ENCODE results near the gene C4B. TPM values are rescaled to one million over a fixed set of nuclear protein-coding genes. Genes with fewer than 3 reads are reported as not detected.
A peak's percentile ranks its signal among the peaks of the same experiment; 100 is the strongest.
"Not testable (repeated sequence)": the region's sequence is repeated elsewhere in the genome, so short reads cannot be mapped to it uniquely, and the experiment has no call there.

C4B gene
- total RNA-seq, 4 donors from 2014 or later = 15.4 to 912 (median 204) TPM

DNA sequence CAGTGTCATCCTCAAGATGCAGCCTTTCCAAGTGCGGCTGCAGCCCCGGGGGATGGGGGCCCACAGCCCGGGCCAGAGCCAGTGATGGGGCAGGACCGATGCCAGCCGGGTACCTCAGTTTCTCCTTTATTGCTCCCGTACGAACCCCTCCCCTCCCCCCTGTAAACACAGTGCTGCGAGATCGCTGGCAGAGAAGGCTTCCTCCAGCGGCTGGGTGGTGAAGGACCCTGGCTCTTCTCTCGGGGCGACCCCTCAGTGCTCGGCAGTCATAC is 26.4 kb downstream of the C4B start:
- not testable (repeated sequence) for DNase-seq (ENCODE audit: low spot score); ATAC-seq (ENCODE audit: low FRiP score)

DNA sequence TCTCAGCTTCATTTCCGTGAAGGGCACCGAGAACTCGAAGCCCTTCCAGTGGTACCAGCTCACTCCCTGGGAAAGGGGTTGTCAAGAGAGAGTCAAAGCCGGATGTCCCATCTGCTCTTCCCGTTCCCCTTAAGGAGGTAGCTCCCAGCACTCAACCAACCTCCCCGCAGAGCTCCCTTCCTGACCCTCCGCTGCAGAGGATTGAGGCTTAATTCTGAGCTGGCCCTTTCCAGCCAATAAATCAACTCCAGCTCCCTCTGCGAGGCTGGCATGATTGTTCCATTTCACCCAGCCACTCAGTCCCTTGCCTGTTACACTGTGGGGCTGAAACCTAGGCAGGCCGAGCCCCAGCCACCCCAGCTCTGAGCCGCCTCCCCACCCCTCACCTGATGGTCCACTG is 26.8 kb downstream of the C4B start:
- ATAC-seq (ENCODE audit: low FRiP score); DNase-seq (ENCODE audit: low spot score): not testable (repeated sequence)

DNA sequence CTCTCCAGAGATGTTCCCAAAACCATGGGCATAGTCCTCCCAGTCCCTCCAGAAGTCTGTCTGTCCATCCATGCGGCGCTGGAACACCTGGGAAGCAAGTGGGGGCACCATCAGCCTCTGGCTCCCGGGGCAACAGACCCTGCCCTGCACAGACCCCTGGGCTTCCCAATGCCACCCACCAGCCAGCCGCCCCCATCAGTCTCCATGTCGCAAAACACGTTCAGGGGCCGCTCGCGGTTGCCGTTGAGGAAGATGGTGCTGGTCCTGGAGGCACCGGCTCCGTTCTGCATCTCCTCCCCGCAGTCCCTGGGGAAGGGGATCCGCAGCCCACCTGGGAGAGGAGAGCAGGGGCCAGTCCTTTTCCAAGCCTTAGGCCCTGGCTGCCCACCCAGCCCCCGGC is 27.7 kb downstream of the C4B start:
- not testable (repeated sequence) for DNase-seq (ENCODE audit: low spot score); ATAC-seq (ENCODE audit: low FRiP score)

DNA sequence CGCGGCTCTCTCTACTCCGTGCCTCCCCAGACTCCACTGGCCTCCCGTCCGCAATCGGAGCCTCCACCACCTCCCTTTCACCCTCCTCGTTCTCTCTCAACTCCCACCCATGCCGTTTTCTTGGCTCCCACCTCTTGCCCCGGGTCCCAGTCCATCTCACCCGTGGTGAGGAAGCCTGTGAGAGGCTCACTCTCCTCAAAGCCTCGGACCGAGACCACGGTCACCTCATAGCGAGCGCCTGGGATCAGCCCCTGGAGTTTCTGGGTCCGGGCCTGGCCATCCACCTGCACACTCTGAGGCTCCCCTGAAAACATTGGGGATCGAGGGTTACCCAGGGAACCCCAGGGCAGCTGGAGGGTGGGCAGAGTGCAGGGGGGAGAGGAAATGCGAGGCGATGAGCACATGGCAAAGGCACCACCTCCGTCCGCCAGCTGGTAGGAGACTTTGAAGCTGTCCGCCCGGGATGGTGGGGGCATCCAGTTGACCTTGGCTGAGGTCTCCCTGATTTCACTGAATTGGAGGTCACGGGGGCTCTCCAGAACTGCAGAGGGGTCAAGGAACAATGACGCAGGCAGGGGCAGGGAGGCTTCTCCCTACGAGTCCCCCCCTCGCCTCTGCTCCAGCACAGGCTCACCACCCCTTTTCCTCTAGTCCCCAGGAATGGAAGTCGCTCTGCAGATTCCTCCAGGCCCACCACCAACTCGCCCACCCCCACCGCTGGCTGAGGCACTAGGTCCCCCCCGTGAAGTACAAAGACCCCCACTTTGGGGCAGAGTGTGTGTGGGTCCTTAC is 29.2 kb downstream of the C4B start:
- not testable (repeated sequence) for ATAC-seq (ENCODE audit: low FRiP score); DNase-seq (ENCODE audit: low spot score)

DNA sequence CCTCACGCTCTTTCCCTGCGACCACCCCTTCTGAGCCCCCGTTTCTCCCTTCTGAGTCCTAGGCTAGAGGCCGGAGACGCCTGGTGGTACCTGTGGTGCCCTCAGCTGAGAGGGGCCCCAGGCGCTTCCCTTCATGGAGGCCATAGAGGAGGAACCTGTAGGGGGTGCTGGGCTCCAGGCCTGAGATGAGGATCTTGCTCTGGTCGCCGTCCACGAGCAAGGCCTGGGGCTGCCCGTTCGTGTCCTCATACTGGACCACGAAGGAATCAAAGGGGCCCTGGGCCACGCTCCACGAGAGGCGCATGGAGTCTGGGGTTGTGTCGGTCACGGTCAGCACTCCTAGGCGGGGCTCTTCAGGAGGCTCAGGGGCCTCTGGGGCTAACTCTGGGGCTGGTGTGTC is 30.3 kb downstream of the C4B start:
- not testable (repeated sequence) for DNase-seq (ENCODE audit: low spot score); ATAC-seq (ENCODE audit: low FRiP score)

DNA sequence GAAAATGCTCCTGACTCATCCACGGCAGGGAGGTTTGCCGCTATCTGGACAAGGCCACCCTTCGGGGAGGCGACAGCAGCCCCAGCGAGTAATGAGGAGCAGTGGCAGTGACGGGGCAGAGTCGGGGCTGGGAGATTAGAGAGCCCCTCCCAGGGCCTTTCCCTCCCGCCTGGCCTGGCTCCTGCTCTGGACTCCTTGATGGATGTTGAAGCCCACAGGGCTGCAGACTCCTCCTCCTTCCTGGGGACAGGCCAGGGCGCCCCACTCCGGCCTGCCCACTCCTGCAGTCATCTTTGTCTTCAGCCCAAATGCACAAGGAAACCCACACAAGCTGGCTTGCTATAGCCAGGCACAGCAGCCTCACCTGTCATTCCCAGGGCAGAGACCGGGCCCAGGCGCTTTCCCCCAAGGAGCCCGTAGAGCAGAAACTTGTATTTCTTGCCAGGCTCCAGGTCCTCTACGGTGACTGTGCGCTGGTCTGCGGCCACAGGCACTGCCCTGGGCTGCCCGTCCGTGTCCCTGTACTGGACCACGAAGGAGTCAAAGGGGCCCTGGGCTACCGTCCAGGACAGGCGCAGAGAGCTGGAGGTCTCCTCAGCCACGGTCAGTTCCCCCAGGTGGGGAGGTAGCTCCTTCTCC is 31.3 kb downstream of the C4B start:
- no peak for DNase-seq (ENCODE audit: low spot score)
- TF ChIP-seq, protein P1, sequence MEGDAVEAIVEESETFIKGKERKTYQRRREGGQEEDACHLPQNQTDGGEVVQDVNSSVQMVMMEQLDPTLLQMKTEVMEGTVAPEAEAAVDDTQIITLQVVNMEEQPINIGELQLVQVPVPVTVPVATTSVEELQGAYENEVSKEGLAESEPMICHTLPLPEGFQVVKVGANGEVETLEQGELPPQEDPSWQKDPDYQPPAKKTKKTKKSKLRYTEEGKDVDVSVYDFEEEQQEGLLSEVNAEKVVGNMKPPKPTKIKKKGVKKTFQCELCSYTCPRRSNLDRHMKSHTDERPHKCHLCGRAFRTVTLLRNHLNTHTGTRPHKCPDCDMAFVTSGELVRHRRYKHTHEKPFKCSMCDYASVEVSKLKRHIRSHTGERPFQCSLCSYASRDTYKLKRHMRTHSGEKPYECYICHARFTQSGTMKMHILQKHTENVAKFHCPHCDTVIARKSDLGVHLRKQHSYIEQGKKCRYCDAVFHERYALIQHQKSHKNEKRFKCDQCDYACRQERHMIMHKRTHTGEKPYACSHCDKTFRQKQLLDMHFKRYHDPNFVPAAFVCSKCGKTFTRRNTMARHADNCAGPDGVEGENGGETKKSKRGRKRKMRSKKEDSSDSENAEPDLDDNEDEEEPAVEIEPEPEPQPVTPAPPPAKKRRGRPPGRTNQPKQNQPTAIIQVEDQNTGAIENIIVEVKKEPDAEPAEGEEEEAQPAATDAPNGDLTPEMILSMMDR (IDR thresholded peaks at IDR 0.05) = no peak
- ATAC-seq (ENCODE audit: low FRiP score) = no peak

DNA sequence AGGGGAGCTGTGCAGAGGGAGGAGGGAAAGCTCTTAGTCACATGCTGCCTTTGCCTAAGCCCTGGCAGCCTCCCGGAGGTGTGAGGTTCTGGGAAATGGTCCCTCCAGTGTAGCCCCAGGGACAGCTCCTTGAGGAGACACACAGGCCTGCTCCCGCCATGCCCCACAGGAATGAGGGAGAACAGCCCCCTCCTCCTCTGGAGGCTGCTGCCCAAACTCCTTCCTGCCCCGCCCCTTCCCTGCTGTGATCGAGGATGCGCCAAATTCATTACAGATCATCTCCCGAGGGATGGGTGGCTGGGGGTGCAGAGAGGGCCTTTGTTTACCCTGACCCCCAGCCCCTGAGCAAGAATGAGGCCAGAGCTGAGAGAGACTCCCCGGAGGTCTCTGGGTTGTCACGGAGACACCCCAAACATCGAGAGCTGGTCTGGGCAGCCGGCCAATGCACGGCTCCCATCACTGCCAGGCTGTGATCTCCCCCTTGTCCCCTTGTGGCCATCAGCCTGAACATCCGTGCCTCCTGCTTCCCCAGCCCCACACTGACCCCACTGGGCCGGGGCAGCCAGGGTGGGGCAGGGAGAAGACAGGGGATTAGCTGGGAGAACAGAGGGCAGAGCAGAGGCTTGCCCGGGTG is 32.0 kb downstream of the C4B start:
- DNase-seq (ENCODE audit: low spot score) (no peak), ATAC-seq (ENCODE audit: low FRiP score) (no peak)
- TF ChIP-seq, protein P1 (IDR thresholded peaks at IDR 0.05) = no peak

DNA sequence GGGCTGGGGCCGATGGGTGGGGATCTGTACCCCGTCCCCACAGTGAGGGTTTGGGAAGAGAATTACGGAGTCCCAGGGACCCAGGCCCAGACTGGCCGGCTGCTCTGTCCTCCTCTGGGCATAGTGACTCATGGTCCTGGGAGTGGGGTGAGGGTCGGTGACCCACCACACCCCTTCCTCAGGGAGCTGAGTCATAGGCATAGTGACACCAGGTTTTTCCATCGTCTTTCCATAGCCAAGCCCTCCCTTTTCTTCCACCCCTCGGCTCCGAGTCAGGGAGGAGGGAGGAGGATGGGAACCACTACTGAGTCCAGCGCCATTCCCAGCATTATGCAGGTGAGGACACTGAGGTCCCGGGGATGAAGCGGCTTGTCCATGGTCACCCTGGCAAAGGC is 32.5 kb downstream of the C4B start:
- ATAC-seq (ENCODE audit: low FRiP score) (peak; percentile 51), DNase-seq (ENCODE audit: low spot score) (peak; percentile 46)
- TF ChIP-seq, protein P1 (IDR thresholded peaks at IDR 0.05) = no peak

DNA sequence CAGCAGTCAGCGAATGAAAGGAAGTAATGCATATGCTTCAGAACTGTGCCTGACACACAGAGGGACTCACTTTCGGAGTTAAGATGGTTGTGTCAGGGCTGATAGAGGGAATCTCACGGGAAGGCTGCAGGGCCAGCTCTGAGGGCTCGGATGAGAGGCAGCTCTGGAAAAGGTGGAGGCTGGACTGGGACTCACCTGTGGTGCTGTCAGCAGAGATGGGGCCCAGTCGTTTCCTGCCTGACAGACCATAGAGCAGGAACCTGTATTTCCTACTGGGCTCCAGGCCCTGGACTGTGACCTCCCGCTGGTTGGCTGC is 32.9 kb downstream of the C4B start:
- TF ChIP-seq, protein P1 (IDR thresholded peaks at IDR 0.05) = no peak
- ATAC-seq (ENCODE audit: low FRiP score) = no peak
- DNase-seq (ENCODE audit: low spot score) = no peak

Data from omental fat pad (tissue), 4 donors.